Skin epidermis (tissue), 12 donors: ENCODE results near the gene DCAF7.

ENCODE experiments used
- H3K27ac ChIP-seq, 21 experiments: fragments of 200-600 bp; sonication (generic) in 11 of 21; one replicate each; pipeline ENCODE4 v1.5.0; 2020; ENCODE audit warnings: mild to moderate bottlenecking in 3 of 21, inconsistent platforms in 2 of 21, moderate library complexity in 2 of 21
- H3K4me3 ChIP-seq, 7 experiments: fragments of 200-600 bp; sonication (generic) in 2 of 7; one replicate each; pipeline ENCODE4 v1.5.0; 2020; ENCODE audit warnings: inconsistent platforms in 2 of 7, mild to moderate bottlenecking in 2 of 7, moderate library complexity in 1 of 7

DCAF7 gene

DNA sequence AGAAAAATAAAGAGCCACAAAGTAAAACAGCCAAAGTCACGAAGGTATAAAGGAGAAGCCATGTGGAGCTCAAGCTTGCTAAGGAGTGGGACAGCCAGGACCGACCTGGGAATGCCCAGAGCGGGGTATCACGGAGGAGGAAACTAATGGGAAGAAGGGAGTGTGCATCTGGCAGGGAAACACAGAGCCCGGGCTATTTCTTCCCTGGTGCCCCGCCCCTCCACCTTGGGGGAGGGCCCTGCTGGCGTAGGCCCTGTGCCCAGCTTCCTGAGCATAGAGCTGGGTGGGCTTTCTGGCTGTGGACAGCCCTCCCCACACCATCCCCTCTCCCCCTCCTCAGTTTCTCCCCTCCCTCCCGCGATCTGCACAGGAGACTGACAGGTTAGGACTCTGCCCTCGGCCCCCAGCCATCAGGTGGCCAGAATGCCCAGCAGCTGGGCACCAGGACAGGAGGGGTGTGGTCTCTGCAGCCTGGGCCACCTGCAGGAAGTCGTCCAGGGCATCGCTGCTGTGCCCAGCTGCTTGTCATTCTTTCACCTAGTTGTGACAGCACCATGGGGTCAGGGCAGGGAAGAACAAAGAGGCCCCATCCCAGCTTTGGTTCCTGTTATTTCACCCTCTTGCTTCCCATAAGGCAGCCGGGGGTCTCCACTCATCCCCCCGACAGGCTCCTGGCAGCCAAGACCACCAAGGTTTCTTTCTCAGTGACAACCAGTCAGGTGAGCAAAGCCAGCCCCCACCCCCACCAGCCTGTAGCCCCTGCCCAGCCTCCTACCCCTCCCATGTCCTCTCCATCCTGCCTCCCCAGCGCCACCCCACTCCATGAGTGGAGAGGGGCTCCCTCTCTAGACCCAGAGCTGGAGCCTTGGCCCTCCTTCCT is 7.1 kb upstream of the DCAF7 start:
- Histone ChIP-seq H3K27ac (no peak overlapping the region), H3K4me3 (no peak overlapping the region)

DNA sequence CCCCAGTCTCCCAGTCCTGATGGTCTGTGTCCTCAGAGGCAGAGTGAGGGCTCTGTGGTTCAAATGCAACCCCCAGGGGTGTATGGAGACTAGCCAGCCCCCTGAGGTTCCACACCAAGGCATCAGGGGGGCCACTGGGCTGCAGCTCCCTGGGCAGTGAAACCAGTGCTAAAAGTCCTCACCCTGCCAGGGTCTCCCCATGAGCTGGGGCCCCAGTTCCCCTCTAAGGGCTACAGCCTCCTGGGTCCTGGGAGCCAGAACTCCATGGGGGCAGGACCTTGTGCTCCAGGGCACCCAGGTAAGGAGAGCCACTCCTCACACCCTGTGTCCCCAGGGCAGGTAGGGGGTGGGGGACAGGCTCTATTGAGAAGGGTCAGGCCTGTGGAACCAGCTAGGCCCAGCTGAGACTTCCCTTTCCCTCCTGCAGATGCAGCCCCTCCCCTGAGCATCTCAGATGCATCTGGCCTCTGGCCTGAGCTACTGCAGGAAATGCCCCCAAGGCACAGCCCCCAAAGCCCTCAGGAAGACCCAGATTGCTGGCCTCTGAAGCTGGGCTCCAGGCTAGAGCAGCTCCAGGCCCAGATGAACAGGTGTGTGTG is 6.4 kb upstream of the DCAF7 start:
- Histone ChIP-seq H3K27ac (no peak overlapping the region), H3K4me3 (no peak overlapping the region)

DNA sequence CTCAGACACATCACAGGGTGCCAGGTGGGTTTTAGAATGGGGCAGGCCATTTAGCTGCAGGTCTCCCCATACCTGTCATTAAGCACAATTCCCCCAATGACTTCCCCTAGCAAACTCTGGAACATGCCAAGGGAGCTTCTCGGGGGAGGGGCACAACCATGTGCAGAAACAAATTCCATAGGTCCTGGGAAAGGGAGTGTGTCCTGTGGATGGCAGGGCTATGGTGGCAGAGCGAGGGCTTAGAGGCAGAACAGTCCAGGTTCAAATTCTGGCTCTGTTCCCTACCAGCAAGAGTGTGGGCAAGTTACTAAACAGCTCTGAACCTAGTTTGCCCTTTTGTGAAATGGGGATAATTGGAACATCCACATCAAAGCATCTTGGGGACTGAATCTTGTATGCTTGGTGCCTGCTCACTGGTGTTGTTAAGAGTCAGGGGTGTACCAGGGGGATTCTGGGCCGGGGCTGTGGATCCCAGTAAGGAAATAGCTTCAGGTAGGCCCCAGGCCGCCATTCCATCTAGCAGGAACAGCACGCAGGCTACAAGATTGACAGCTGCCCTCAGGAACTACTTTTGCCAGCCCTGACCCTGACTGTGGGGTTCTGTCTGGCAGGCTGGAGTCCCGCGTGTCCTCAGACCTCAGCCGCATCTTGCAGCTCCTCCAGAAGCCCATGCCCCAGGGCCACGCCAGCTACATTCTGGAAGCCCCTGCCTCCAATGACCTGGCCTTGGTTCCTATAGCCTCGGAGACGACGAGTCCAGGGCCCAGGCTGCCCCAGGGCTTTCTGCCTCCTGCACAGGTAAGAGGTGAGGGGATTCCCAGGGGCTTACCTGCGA is 5.6 kb upstream of the DCAF7 start:
- no peak overlapping the region for H3K4me3 ChIP-seq
- no peak overlapping the region for H3K27ac ChIP-seq

DNA sequence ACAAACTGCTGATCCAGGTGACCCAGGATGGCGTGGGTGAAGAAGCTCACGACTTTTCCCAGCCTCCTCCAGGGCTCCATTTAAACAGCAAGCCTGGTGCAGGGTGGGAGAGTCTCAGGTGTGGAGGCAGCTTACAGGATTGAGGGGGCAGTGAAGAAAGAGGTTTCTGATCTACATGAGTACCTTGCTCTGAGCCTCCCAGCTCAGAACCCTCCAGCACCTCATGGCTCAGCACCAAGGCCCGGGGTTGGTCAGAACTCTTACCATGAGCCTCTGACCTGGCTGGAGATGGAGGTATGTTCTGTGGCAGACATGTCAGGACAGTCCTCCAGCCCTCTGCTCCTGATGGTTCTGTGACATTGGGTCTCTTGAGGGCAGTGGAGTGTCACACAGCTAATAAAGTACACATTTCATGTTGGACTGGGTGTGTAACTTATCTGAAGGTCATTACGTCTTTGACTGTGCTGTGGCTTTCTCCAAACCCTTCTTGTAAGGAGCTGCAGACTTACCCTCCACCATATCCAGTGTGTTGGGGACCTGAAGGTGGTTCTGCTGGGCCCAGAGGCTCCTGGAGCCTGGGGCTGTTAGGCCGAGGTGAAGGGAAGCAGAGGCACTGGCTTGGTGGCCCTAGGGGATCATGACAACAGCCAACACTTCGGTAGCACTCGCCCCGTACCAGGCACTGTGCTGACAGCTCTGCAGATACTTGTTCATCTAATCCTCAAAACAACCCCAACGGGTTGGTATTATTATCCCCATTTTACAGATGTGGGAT is 3.8 kb upstream of the DCAF7 start:
- no peak overlapping the region for H3K4me3 ChIP-seq

DNA sequence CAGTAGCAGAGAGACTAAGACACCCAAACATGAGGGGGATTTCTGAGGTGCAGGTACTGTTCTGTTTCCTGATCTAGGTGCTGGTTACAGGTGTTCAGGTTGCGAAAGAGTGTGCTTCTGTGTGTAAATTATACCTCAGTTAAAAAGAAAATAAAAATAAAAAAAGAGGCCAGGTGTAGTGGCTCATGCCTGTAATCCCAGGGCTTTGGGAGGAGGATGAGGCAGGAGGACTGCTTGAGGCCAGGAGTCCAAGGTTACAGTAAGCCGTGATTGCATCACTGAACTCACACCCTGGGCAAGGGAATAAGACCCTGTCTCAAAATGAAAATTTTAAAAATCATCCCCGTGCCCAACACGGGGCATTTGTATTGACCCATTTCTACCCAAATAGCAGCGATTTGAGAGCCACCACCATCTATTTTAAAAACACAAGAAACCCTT is 3.2 kb upstream of the DCAF7 start:
- H3K27ac ChIP-seq: no peak overlapping the region

More for the DNA sequence above, 3.8 kb upstream of the DCAF7 start:
- no peak overlapping the region for H3K27ac ChIP-seq

DNA sequence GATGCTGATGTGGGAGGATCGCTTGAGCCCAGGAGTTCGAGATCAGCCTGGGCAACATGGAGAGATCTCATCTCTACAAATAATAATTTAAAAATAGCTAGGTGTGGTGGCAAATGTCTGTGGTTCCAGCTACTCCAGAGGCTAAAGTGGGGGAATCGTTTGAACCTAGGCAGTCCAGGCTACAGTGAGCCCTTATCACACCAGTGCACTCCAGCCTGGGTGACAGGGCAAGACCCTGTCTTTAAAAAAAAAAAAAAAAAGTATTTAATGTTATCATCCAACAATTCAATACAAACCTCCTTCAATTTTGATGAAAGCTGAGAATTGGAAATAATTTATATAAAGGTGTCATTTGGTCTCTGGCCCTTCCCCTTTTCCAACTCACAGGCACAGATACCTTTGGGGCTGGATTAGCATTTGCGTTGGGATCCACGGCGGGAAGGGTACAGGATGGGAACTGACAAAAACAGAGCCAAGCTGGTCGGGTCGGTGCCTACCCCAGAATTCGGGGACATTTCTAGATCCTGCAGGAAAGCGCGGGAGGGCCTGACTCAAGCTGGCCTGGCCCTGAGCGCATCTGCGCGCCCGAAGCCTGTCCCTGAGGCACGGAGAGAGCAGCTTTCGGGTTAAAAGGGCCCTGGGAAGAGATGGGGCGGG is 860 bp upstream of the DCAF7 start:
- peak overlapping the region; percentile 38 to 99 (median 87) for H3K4me3 ChIP-seq
- H3K27ac ChIP-seq: peak overlapping the region; percentile 31 to 96 (median 85)

More for the DNA sequence above, 3.2 kb upstream of the DCAF7 start:
- no peak overlapping the region for H3K4me3 ChIP-seq

DNA sequence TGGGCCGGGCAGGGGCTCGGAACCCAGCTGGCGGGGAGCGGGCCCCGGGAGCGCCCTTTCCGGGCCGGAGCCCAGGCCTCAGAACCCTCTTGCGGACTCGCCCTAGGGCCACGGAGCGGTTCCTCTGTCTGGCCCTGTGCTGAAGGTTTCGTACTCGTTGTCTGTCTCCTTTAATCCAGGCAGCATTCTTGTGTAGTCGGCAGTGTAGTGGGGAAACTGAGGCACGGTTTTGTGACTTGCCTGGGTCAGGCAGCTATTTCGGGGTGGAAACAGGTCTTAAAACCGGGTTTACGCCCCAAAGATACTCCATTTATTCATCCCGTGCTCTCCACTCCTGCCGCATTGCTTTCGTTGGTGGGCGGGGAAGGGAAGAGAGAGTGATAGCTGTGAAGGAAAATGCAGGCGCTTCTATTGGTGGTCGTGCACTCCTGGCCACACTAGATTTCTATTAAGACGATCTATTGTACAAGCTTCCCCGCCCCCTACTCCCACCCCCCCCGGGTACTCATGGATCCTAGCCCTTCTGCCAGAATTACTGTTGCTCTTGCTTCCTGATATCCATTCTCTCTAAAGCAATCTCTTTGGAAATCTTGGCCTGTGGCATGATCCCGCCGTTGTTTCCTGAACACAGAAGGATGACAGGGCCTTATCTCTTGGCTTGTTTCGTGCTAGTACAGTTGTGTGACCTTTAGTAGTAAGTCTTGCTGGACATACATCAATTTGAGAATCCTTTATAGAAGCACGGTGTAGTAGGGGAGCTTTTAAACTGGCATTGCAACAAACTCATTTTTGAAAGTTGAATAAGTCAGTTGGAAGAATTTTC is 751 bp downstream of the DCAF7 start:
- peak overlapping the region; percentile 4 to 96 (median 90) for H3K27ac ChIP-seq

DNA sequence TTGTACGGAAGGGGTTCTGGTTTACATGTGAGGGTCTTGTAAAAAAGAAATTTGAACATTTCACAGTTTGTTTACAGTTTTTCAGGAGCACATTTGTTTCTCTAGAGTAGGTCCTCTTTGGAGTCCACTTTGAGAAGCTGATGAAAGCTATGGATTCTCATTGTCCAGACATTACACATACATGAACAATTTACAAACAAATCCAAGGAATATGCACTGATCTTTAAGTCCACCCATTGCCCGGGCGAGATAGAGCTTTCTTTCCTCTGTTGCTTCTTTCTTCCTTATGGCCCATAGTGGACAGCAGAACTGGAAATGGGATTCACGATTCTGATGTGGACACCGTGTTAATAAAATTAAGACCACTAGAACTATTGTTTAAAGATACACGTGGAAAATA is 1.9 kb downstream of the DCAF7 start:
- Histone ChIP-seq H3K27ac (peak overlapping the region in 1 of 21 experiments; percentile 37), H3K4me3 (peak overlapping the region in 6 of 7 experiments; percentile 82 to 99 (median 89))

More for the DNA sequence above, 751 bp downstream of the DCAF7 start:
- peak overlapping the region; percentile 82 to 99 (median 87) for H3K4me3 ChIP-seq

DNA sequence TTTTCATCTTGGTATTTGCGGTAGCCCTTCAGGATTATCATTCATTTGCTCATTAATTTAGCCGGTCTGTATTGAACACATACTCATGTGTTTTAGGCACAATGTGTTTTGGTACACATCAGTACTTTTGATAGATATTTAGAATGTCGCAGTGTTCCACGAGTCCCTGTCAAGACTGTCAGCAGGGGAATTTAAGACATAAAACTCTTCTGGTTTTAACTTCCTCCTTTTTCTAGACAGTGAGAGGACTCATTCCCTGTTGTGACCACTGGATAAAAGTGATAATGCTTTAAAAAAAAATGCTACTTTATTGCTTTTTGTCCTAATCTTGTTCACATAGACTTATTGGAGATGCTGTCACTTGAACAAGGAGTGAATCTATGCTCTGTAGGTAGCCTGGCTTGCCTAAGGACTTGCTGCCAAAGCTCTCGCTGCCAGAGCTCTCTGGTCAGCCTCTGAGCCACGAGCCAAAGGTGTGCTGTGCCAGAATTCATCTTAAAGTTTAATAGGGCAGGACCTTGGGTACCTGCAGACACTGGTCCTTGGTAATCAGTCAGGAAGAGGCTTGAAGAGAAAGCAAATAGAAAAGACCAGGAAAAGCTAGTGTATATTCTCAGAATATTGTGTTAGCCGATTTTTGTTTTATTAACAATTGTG is 5.4 kb downstream of the DCAF7 start:
- no peak overlapping the region for H3K4me3 ChIP-seq

DNA sequence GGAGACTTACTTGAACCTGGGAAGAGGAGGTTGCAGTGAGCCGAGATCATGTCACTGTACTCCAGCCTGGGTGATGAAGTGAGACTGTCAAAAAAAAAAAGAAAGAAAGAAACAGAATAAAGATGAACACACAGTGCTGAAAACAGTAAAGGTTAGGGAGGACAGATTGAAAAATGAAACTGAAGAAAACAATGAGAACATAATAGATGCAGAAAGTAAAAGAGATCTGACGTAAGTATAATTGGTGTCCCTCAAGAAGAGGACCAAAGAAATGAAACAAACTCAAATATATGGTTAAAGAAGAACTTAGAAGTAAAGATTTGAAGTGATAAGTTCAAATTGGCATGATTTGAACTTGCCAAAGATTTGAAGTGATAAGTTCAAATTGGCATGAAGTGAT is 7.1 kb downstream of the DCAF7 start:
- Histone ChIP-seq H3K4me3 (no peak overlapping the region), H3K27ac (no peak overlapping the region)

More for the DNA sequence above, 5.4 kb downstream of the DCAF7 start:
- no peak overlapping the region for H3K27ac ChIP-seq

DNA sequence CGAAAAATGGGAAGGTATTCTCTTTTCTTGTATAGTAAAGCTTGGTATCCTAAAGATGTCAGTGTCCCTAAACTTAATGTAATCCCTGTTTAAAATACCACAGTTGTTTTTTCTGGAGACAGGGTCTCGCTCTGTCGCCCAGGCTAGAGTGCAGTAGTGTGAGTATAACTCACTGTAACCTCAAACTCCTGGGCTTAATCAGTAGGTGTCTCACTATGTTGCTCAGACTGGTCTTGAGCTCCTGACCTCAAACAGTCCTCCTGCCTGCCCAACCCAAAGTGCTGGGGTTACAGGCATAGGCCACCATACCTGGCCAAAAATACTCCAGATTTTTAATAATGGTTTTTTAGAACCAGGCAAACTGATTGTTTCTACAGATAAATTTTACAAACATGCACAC is 8.2 kb downstream of the DCAF7 start:
- H3K4me3 ChIP-seq: no peak overlapping the region
- no peak overlapping the region for H3K27ac ChIP-seq

DNA sequence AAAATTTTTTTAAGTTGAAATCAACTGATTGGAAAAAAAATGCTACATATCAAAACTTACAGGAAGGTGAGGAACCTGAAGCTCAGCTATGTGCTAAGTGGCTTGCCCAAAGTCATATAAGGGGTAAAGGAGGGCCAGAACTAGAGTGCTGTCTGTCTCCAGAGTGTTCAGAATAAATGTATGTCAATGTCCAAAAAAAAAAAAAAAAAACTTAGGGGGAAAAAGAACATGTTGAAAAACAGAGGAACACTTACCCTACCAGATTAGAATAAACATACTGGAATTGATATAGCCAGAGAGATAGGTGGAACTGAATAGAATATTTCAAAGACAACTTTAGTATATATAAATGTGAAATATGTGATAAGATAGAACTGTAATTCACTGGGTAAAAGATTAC is 11.5 kb downstream of the DCAF7 start:
- Histone ChIP-seq H3K27ac (no peak overlapping the region), H3K4me3 (no peak overlapping the region)

DNA sequence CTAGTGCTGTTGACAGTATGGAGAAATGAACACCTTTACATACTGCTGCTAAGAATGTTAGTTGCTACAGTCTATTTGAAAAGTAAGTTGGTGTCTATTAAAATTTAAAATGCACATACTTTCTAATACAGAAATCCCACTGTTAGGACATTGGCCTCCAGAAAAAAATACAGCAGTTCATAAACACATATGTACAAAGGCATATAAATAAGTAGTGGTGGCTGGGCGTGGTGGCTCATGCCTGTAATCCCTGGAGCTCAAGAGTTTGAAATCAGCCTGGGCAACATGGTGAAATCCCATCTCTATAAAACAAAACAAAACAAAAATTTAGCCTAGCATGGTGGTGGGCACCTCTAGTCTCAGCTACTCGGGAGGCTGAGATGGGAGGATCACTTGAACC is 13.1 kb downstream of the DCAF7 start:
- Histone ChIP-seq H3K4me3 (no peak overlapping the region), H3K27ac (no peak overlapping the region)

DNA sequence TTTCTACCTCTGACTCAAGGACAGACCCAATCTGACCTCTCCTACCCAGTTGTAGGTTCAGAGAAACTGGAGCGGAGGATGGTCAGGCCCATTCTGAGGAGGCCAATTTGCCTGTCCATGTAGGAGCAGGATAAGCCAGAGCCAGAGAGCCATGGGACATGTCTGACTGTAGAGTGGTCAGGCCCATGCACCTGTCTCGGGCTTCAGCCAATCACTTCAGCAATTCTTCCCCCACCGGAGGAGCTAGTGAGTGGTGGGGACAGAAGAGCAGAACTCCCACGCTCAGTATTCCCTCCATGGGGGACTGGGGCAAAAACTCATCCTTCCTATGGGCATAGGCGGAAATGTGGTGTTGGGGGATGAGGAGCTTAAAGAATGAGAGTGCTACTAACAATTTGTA is 14.3 kb downstream of the DCAF7 start:
- H3K4me3 ChIP-seq: no peak overlapping the region

DNA sequence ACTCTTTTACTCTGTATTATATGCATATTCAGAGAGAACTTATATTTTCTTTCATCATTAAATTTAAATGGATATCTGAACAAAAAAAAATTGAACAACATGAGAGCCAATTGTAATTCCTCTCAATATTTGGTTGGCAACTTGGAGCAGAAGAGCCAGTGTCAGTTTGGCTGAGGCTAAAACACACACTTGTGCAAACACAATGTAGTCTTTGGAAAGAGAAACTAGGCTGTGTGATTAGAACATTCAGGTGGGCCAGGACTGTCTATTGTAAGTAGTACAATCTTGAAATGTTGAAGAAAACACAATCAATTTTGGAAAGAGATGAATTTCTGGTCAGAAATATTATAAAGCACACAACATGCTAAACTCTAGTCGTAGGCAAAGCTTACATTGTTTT is 17.0 kb downstream of the DCAF7 start:
- Histone ChIP-seq H3K4me3 (no peak overlapping the region), H3K27ac (no peak overlapping the region)

More for the DNA sequence above, 14.3 kb downstream of the DCAF7 start:
- H3K27ac ChIP-seq: no peak overlapping the region

DNA sequence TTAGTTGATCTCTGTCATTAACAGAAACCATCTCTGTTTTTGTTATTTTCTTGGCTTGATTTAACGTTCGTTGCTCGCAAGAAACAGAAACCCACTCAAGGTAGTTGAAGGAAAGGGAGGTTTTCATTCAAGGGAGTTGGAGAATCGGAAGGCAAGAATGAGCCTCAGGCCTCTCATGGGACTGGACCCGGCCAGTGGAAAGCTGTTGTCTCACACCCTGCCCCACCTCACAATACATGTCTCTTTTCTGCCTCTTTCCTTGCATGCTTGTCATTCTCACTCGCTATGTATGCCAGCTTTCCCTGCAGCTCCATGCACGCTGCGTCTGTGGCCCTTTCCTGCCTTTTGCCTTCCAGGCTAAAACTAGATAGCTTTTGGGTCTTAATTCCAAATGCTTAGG is 18.3 kb downstream of the DCAF7 start:
- Histone ChIP-seq H3K4me3 (no peak overlapping the region), H3K27ac (no peak overlapping the region)

DNA sequence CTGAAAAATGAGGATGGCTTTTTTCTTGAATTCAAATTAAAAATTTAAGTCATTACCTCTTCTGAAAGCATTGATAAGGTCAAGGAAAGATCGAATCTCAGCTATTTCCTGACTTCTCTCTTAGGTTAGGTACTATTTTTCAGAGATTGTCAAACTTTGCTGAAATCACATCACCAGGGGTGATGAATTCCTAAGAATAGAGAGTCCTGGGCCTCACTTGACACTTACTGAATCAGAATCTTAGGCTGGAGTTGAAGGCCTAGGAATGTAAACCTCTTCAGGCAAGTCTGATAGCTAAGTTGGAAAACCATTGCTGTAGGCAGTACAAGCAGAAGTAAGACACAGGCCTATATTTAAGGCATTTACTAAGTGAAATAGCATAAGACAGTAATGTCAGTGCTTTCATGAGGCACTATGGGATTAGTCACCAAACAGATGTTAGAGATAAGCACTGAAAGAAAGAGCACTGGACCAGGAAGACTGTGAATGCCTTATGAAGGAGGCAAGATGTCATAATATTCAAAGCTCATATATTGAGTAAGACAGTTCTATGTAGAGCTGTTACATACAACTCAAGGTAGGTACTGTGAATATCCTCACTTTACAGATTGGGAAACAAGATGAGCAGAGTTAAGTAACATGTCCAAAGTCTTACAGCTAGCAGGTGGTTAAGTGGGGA is 21.5 kb downstream of the DCAF7 start:
- Histone ChIP-seq H3K4me3 (no peak overlapping the region), H3K27ac (no peak overlapping the region)
